Astrocyte of the spinal cord (primary cell): ENCODE results near the gene LCN6.
A peak's percentile ranks its signal among the peaks of the same experiment; 100 is the strongest.

Experiments used
- DNase-seq: peaks from one replicate; pipeline ENCODE4 v3.0.0; 2011; ENCODE audit warnings: low read depth, low spot score
- H3K4me3 ChIP-seq: 2 replicates; pipeline ENCODE4 v1.5.1; 2011; ENCODE audit warnings: low read depth, mild to moderate bottlenecking, low read length, moderate library complexity
- CTCF ChIP-seq: IDR thresholded peaks from 2 replicates; pipeline ENCODE4 v1.5.1; 2012; ENCODE audit warnings: low read depth, mild to moderate bottlenecking, low read length, inconsistent platforms
- in situ Hi-C: cut with HindIII; loops from 2 replicates; pipeline ENCODE4 v1.10.0; 2017; ENCODE audit warnings: low sequenced_read_pairs

The LCN6 gene

GRCh38 chr9:136746621-136747020 lies 1.7 kb downstream of the LCN6 start:
- no peak for TF ChIP-seq CTCF
- in situ Hi-C loops = no loop called here
- no peak for DNase-seq
- H3K4me3 ChIP-seq = no peak overlapping the region

- in situ Hi-C loops = no loop called here
- no peak for DNase-seq
- no peak for TF ChIP-seq CTCF
- H3K4me3 ChIP-seq = no peak overlapping the region
Observed at GRCh38 chr9:136746155-136746490, 2.2 kb downstream of the LCN6 start.

- in situ Hi-C loops = no loop called here
- TF ChIP-seq CTCF = no peak
- H3K4me3 ChIP-seq = no peak overlapping the region
- DNase-seq = no peak
Observed at GRCh38 chr9:136745389-136746154, 2.8 kb downstream of the LCN6 start.

- in situ Hi-C loops = no loop called here
Observed at GRCh38 chr9:136744773-136745172, 3.6 kb downstream of the LCN6 start.

GRCh38 chr9:136743639-136744211 lies 4.6 kb downstream of the LCN6 start:
- TF ChIP-seq CTCF = no peak
- in situ Hi-C loops = no loop called here
- H3K4me3 ChIP-seq = no peak overlapping the region
- DNase-seq = no peak

More at GRCh38 chr9:136744773-136745172, 3.6 kb downstream of the LCN6 start:
- DNase-seq = no peak
- H3K4me3 ChIP-seq = no peak overlapping the region
- no peak for TF ChIP-seq CTCF

GRCh38 chr9:136742591-136743391 lies 5.5 kb downstream of the LCN6 start, which contains the start of gene LCN10:
LCN10 (minus strand) TSS chr9:136742940; CDS start chr9:136742903, 37 bp downstream.
- no peak within 1 kb of the TSS for H3K4me3 ChIP-seq
- no peak for DNase-seq
- peak; percentile 64 for TF ChIP-seq CTCF
- in situ Hi-C loops = no loop called here
